Tibial nerve (tissue), 4 donors: Measurements from ENCODE around the gene DDB1. TPM values are rescaled to one million over a fixed set of nuclear protein-coding genes. Genes with fewer than 3 reads are reported as not detected.

Source experiments
- DNase-seq, 2 donors: peaks; one replicate each; pipeline ENCODE4 v3.0.0-alpha.2; 2019; ENCODE audit warnings: low spot score in 2 of 2
- H3K27ac ChIP-seq, 4 donors: fragments of 200-600 bp; sonication (generic) in 3 of 4; one replicate each; pipeline ENCODE4 v1.5.1; 2017 to 2019; ENCODE audit warnings: mild to moderate bottlenecking in 1 of 4
- H3K27me3 ChIP-seq, 2 donors: fragments of 200-600 bp; sonication (generic) in 1 of 2; one replicate each; pipeline versions ENCODE4 v1.5.1 to v1.6.0; 2017 to 2019
- H3K36me3 ChIP-seq, 3 donors: fragments of 200-600 bp; sonication (generic); one replicate each; pipeline ENCODE4 v1.5.1; 2018 to 2019
- H3K4me1 ChIP-seq, 4 donors: fragments of 200-600 bp; sonication (generic) in 3 of 4; one replicate each; pipeline ENCODE4 v1.5.1; 2017 to 2019
- H3K4me3 ChIP-seq, 4 donors: fragments of 200-600 bp; sonication (generic) in 3 of 4; one replicate each; pipeline ENCODE4 v1.5.1; 2017 to 2019; ENCODE audit warnings: mild to moderate bottlenecking in 1 of 4, moderate library complexity in 1 of 4
- H3K9me3 ChIP-seq, 4 donors: fragments of 200-600 bp; sonication (generic) in 3 of 4; one replicate each; pipeline ENCODE4 v1.5.1; 2017 to 2019
- CTCF ChIP-seq, 5 experiments: fragments of 200-600 bp in 3 of 5; fragments of 450-650 bp in 2 of 5; sonication (generic) in 3 of 5; IDR thresholded peaks; one replicate each; pipeline ENCODE4 v1.5.1; 2016 to 2019; ENCODE audit warnings: antibody characterized with exemption in 5 of 5, mild to moderate bottlenecking in 3 of 5, moderate library complexity in 2 of 5
- EP300 ChIP-seq, 2 donors: sonication (generic); formaldehyde crosslinking; IDR thresholded peaks; one replicate each; pipeline ENCODE4 v1.6.1; 2017; ENCODE audit warnings: antibody characterized with exemption in 2 of 2, mild to moderate bottlenecking in 1 of 2
- POLR2A ChIP-seq, 2 donors: fragments of 450-650 bp; IDR thresholded peaks; one replicate each; pipeline ENCODE4 v1.6.1; 2017; ENCODE audit warnings: antibody characterized with exemption in 2 of 2, mild to moderate bottlenecking in 2 of 2, moderate library complexity in 2 of 2
- WGBS, 2 donors: methylation state at CpG; one replicate each; pipeline ENCODE4 v1.1.5; 2018; 5-methylcytosine and 5-hydroxymethylcytosine counted together
- total RNA-seq, 4 donors: library from RNA; depleted of rRNA; stranded (reverse); fragments of >200 nt; gene quantifications; one replicate each; pipeline ENCODE4 v1.1.0, GENCODE V29; 2016

DDB1 gene
- total RNA-seq, 4 donors from 2014 or later = 100 to 138 (median 113) TPM

GRCh38 chr11:61295596-61295926 is 37.3 kb downstream of the DDB1 start:
- Histone ChIP-seq H3K36me3 (peaks cover 0 to 19% (median 8%) of the 10 kb centered on the region in 3 donors), H3K4me1 (peaks cover 0 to 61% (median 36%) of the 10 kb centered on the region in 4 donors), H3K9me3 (no peaks in the 10 kb centered on the region), H3K27me3 (no peaks in the 10 kb centered on the region), H3K4me3 (peak overlapping the region; percentile 36 to 72 (median 50)), H3K27ac (peak overlapping the region in 1 of 4 donors; percentile 81)
- no peak for TF ChIP-seq POLR2A (IDR thresholded peaks at IDR 0.05)
- TF ChIP-seq CTCF (IDR thresholded peaks at IDR 0.05) = no peak
- no peak for TF ChIP-seq EP300 (IDR thresholded peaks at IDR 0.05)
- no peak for DNase-seq
- WGBS, 2 donors = 60 to 62% methylated on average over 12 of the region's 12 CpGs

- TF ChIP-seq EP300 (IDR thresholded peaks at IDR 0.05) (no peak), CTCF (IDR thresholded peaks at IDR 0.05) (no peak), POLR2A (IDR thresholded peaks at IDR 0.05) (no peak)
- H3K4me1 ChIP-seq = peaks cover 0 to 61% (median 36%) of the 10 kb centered on the region in 4 donors
- WGBS, 2 donors = 1 to 3% methylated on average over 38 to 41 of the region's 97 CpGs
- peak within 1 kb of the TSS; percentile 36 to 72 (median 50) for H3K4me3 ChIP-seq
- peak within 1 kb of the TSS in 3 of 4 donors; percentile 34 to 81 (median 60) for H3K27ac ChIP-seq
- H3K36me3 ChIP-seq = peaks cover 0 to 13% (median 2%) of the 10 kb centered on the region in 3 donors
- no peaks in the 10 kb centered on the region for H3K27me3 ChIP-seq
- peak in 1 of 2 donors; percentile 20 for DNase-seq
- H3K9me3 ChIP-seq = no peaks in the 10 kb centered on the region
Observed at GRCh38 chr11:61294717-61295595, 37.9 kb downstream of the DDB1 start, which contains the start of gene VWCE. VWCE (minus strand) TSS chr11:61295316; CDS start chr11:61295037, 279 bp downstream.

GRCh38 chr11:61293867-61294716 is 38.8 kb downstream of the DDB1 start:
- Histone ChIP-seq H3K36me3 (peaks cover 0 to 4% (median 0%) of the 10 kb centered on the region in 3 donors), H3K9me3 (no peaks in the 10 kb centered on the region), H3K27ac (peak overlapping the region in 2 of 4 donors; percentile 60 to 81), H3K4me1 (peaks cover 0 to 58% (median 36%) of the 10 kb centered on the region in 4 donors), H3K4me3 (peak overlapping the region; percentile 36 to 72 (median 50)), H3K27me3 (no peaks in the 10 kb centered on the region)
- TF ChIP-seq EP300 (IDR thresholded peaks at IDR 0.05) (peak in 1 of 2 donors; percentile 56), POLR2A (IDR thresholded peaks at IDR 0.05) (no peak), CTCF (IDR thresholded peaks at IDR 0.05) (peak in 1 of 5 experiments; percentile 12)
- 2 to 3% methylated on average over 29 to 43 of the region's 60 CpGs for WGBS, 2 donors
- DNase-seq = peak; percentile 28 to 47

GRCh38 chr11:61292356-61292755 is 40.5 kb downstream of the DDB1 start:
- H3K4me1 ChIP-seq = peaks cover 0 to 41% (median 24%) of the 10 kb centered on the region in 4 donors
- no peak overlapping the region for H3K27ac ChIP-seq
- no peaks in the 10 kb centered on the region for H3K27me3 ChIP-seq
- H3K36me3 ChIP-seq = no peaks in the 10 kb centered on the region
- no peaks in the 10 kb centered on the region for H3K9me3 ChIP-seq
- TF ChIP-seq CTCF (IDR thresholded peaks at IDR 0.05) = no peak
- TF ChIP-seq POLR2A (IDR thresholded peaks at IDR 0.05) = no peak
- TF ChIP-seq EP300 (IDR thresholded peaks at IDR 0.05) = no peak
- DNase-seq = no peak
- WGBS, 2 donors = 96 to 97% methylated on average over 2 of the region's 2 CpGs
- H3K4me3 ChIP-seq = no peak overlapping the region
